ENCODE data around the gene ATP2B3. TPM values are rescaled to one million over a fixed set of nuclear protein-coding genes. Genes with fewer than 3 reads are reported as not detected.

The ATP2B3 gene
- total RNA-seq, 1 donor from 2014 or later, result 0.25 TPM

DNA sequence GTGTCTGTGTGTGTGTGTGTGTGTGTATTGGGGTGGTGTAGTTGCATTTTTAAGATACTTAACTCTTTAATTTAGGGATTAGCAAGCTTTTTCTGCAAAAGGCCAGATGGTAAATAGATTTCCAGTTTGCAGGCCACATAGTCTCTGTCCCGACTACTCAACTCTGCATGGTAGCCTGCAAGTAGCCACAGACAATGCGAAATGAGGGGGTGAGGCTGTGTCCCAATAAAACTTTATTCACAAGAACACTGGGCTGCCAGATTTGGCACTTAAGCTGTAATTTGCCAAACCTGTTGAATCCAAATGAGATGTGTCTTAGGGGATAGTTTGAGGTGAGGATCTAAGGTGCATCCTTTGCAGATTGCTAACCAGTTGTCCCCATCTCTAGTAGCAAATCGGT lies 6.8 kb downstream of the ATP2B3 start:
- H3K27me3 ChIP-seq, result no peaks in the 10 kb centered on the region
- DNase-seq (ENCODE audit: extremely low spot score in 2 of 2), result no peak
- intact Hi-C loops (cut with DNase I), result no loop called here
- no peaks in the 10 kb centered on the region for H3K9me3 ChIP-seq
- no peaks in the 10 kb centered on the region for H3K36me3 ChIP-seq
- H3K4me3 ChIP-seq, result no peak overlapping the region
- H3K4me1 ChIP-seq, result no peaks in the 10 kb centered on the region
- H3K27ac ChIP-seq, result no peak overlapping the region
- TF ChIP-seq POLR2AphosphoS5 (IDR thresholded peaks at IDR 0.05; ENCODE audit: insufficient read depth in 1 of 2, low read depth in 1 of 2) (no peak), POLR2A (IDR thresholded peaks at IDR 0.05) (no peak)
- TF ChIP-seq, protein P1, sequence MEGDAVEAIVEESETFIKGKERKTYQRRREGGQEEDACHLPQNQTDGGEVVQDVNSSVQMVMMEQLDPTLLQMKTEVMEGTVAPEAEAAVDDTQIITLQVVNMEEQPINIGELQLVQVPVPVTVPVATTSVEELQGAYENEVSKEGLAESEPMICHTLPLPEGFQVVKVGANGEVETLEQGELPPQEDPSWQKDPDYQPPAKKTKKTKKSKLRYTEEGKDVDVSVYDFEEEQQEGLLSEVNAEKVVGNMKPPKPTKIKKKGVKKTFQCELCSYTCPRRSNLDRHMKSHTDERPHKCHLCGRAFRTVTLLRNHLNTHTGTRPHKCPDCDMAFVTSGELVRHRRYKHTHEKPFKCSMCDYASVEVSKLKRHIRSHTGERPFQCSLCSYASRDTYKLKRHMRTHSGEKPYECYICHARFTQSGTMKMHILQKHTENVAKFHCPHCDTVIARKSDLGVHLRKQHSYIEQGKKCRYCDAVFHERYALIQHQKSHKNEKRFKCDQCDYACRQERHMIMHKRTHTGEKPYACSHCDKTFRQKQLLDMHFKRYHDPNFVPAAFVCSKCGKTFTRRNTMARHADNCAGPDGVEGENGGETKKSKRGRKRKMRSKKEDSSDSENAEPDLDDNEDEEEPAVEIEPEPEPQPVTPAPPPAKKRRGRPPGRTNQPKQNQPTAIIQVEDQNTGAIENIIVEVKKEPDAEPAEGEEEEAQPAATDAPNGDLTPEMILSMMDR (IDR thresholded peaks at IDR 0.05), result no peak

DNA sequence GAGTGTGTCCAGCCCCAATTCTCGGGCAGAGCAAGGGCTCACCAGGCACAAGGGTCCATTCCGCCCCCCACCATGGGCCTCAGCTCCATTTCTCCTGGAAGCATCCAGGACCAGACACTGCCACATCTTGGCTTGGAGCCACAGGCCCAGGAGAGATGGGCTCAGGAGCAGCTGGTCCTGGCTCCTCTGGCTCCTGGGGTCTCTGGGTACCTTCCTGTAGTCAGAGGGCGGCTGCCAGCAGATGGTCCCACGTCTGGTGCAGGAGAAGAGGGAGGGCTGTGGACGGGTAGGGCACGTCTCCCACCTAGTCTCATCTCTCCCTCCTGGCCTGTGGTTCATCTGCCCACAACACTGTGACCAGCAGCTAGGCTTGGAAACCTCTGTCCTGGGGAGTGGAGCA lies 8.0 kb downstream of the ATP2B3 start:
- Histone ChIP-seq H3K4me3 (no peak overlapping the region), H3K36me3 (no peaks in the 10 kb centered on the region), H3K27me3 (no peaks in the 10 kb centered on the region), H3K27ac (no peak overlapping the region), H3K4me1 (no peaks in the 10 kb centered on the region), H3K9me3 (no peaks in the 10 kb centered on the region)
- DNase-seq (ENCODE audit: extremely low spot score in 2 of 2), result no peak
- intact Hi-C loops (cut with DNase I), result no loop called here
- TF ChIP-seq, protein P1 (IDR thresholded peaks at IDR 0.05), result no peak
- no peak for TF ChIP-seq POLR2AphosphoS5 (IDR thresholded peaks at IDR 0.05; ENCODE audit: insufficient read depth in 1 of 2, low read depth in 1 of 2)
- TF ChIP-seq POLR2A (IDR thresholded peaks at IDR 0.05), result no peak

DNA sequence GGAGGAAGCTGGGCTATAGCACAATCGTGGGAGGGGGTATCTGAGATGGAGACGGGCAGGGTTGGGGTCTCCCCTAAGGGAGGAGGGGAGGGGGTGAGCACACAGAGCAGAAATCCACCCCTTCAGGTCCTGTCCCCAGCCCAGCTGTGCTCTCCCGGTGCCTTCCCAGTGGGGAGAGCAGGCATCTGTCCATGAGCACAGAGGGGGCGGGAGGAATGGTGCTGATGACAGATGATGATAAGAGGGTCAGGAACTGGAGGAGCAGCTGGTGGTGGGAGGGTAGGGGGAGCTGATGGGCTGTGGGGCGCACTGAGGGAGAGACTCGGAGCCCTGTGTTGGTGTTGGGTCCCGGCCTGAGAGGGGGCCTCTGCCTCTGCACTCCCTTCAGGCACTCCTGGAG lies 8.6 kb downstream of the ATP2B3 start:
- no peak overlapping the region for H3K4me3 ChIP-seq
- no peak for TF ChIP-seq POLR2A (IDR thresholded peaks at IDR 0.05)
- no peaks in the 10 kb centered on the region for H3K4me1 ChIP-seq
- DNase-seq (ENCODE audit: extremely low spot score in 2 of 2), result no peak
- H3K27me3 ChIP-seq, result no peaks in the 10 kb centered on the region
- intact Hi-C loops (cut with DNase I), result no loop called here
- H3K27ac ChIP-seq, result no peak overlapping the region
- H3K9me3 ChIP-seq, result no peaks in the 10 kb centered on the region
- H3K36me3 ChIP-seq, result no peaks in the 10 kb centered on the region

DNA sequence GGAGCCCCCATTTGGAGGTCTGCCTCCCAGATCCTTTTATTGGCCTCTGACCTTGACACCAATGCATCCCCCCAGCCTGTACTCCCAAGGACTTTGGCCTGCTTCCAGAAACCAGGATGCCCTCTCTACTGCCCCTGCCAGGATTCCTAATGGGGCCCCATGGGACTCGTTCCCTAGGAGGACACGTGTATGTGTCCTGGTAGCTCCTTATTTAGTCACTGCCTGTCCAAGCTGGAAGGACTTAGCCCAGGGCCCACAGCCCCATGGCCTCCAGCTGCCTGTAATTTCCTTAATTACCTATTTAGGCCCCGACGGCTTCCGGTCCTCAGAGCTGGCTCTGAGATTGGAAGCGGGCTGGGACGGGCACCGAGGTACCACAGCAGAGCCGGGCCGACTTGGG lies 9.4 kb downstream of the ATP2B3 start:
- intact Hi-C loops (cut with DNase I), result no loop called here

DNA sequence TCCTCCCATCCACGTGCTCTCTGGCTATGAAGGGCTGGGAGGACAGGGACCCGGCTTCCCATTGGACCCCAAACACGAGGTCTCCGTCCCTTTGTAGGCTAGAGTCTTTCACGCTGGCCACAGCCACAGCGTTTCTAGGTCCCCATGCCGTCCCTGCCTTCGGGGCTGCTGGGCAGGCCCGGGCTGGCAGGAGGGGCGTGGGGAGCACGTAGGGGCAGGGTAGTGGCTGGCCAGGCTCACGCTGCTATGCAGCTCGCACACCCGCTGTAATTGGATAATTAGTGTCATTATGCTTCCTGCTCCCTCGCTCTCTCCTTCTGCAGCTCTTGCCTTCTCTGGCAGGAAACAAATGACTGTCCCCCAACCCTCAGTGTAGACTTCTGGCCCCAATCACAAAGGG lies 9.8 kb downstream of the ATP2B3 start:
- no peak overlapping the region for H3K27ac ChIP-seq
- no peaks in the 10 kb centered on the region for H3K9me3 ChIP-seq
- DNase-seq (ENCODE audit: extremely low spot score in 2 of 2), result no peak
- H3K4me1 ChIP-seq, result no peaks in the 10 kb centered on the region
- no peaks in the 10 kb centered on the region for H3K27me3 ChIP-seq
- intact Hi-C loops (cut with DNase I), result no loop called here
- TF ChIP-seq, protein P1 (IDR thresholded peaks at IDR 0.05), result no peak
- TF ChIP-seq POLR2AphosphoS5 (IDR thresholded peaks at IDR 0.05; ENCODE audit: insufficient read depth in 1 of 2, low read depth in 1 of 2) (no peak), POLR2A (IDR thresholded peaks at IDR 0.05) (no peak)
- H3K36me3 ChIP-seq, result no peaks in the 10 kb centered on the region
- no peak overlapping the region for H3K4me3 ChIP-seq

More for the DNA sequence above, 9.4 kb downstream of the ATP2B3 start:
- Histone ChIP-seq H3K4me3 (no peak overlapping the region), H3K4me1 (no peaks in the 10 kb centered on the region), H3K27ac (no peak overlapping the region), H3K27me3 (no peaks in the 10 kb centered on the region), H3K9me3 (no peaks in the 10 kb centered on the region), H3K36me3 (no peaks in the 10 kb centered on the region)
- TF ChIP-seq POLR2A (IDR thresholded peaks at IDR 0.05) (no peak), POLR2AphosphoS5 (IDR thresholded peaks at IDR 0.05; ENCODE audit: insufficient read depth in 1 of 2, low read depth in 1 of 2) (no peak)
- TF ChIP-seq, protein P1 (IDR thresholded peaks at IDR 0.05), result no peak
- no peak for DNase-seq (ENCODE audit: extremely low spot score in 2 of 2)
